DOHH2 (cell line): Measurements from ENCODE around the gene LRRC4C.

Experiments
- EZH2phosphoT487 ChIP-seq: fragments of 200-600 bp; sonication (generic); IDR thresholded peaks from 2 replicates; pipeline ENCODE4 v1.6.1; 2017; ENCODE audit warnings: borderline replicate concordance, mild to moderate bottlenecking, antibody characterized with exemption, low read length, moderate library complexity, mixed read lengths
- TF ChIP-seq, protein P1 (sequence below): fragments of 200-600 bp; sonication (generic); IDR thresholded peaks from one replicate; pipeline ENCODE4 v1.5.1; 2014; ENCODE audit warnings: antibody characterized with exemption, mild to moderate bottlenecking, low read depth, low read length; ENCODE audit not compliant: poor library complexity, severe bottlenecking

DNA sequence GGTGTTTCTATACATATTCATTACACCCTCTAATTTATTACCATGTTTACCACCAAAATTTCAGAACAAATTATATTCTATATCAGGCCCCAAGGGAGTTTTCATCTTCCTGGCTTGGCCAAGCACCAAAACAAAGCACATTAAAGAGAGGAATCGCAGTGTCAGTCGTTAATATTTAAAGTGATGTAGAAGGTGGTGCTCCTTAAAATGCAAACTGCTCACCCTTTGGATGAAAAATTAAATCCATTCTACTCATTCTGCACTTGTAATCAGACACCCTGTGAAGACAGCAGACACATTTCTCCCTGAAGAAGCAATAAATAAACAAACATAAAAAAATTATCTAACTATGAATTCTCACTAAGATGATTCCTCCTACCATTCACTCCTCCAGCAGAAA lies 113.4 kb downstream of the LRRC4C start:
- TF ChIP-seq, protein P1, sequence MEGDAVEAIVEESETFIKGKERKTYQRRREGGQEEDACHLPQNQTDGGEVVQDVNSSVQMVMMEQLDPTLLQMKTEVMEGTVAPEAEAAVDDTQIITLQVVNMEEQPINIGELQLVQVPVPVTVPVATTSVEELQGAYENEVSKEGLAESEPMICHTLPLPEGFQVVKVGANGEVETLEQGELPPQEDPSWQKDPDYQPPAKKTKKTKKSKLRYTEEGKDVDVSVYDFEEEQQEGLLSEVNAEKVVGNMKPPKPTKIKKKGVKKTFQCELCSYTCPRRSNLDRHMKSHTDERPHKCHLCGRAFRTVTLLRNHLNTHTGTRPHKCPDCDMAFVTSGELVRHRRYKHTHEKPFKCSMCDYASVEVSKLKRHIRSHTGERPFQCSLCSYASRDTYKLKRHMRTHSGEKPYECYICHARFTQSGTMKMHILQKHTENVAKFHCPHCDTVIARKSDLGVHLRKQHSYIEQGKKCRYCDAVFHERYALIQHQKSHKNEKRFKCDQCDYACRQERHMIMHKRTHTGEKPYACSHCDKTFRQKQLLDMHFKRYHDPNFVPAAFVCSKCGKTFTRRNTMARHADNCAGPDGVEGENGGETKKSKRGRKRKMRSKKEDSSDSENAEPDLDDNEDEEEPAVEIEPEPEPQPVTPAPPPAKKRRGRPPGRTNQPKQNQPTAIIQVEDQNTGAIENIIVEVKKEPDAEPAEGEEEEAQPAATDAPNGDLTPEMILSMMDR, result no peak
- no peak for TF ChIP-seq EZH2phosphoT487
